HG02623 (cell line): ENCODE measurements around the gene ELAVL1.
"Not testable (repeated sequence)": the region's sequence is repeated elsewhere in the genome, so short reads cannot be mapped to it uniquely, and the experiment has no call there.

Source experiments
- ATAC-seq: cut with Tn5 transposase; IDR thresholded peaks from one replicate; pipeline ENCODE4 v1.9.1; 2021; ENCODE audit warnings: moderate library complexity; ENCODE audit not compliant: unreplicated experiment

ELAVL1 gene

GRCh38 chr19:7943444-7944176 lies 61.8 kb downstream of the ELAVL1 start, which contains the start of gene TIMM44:
Gene TIMM44, minus strand, starts transcription at chr19:7943666. Its CDS starts 15 bp downstream, at chr19:7943651.
- peak; percentile 94 for ATAC-seq

- ATAC-seq: no peak
Observed at GRCh38 chr19:7942981-7943443, 62.4 kb downstream of the ELAVL1 start.

GRCh38 chr19:7941895-7942596 lies 63.4 kb downstream of the ELAVL1 start:
- ATAC-seq: no peak

GRCh38 chr19:7940841-7941240 lies 64.6 kb downstream of the ELAVL1 start:
- ATAC-seq: no peak

DNA sequence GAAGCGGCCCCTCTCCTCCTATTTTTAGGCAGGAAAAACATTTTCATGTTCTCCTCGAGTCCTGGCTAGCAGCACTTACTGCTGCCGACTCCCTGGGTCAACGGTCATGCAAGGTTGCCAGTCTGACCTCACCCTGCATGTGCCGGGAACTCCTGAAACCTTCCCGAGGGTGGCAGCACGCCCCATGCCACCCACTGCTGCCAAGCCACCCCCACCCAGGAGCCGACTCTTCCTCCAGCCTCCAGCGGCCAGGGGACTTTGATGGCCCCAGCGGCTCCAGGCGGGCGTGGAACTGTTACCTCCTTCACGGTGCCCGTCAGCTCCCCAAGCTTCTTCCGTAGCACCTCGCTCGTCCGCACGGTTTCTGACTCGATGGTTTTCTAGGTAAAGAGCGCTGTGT lies 70.7 kb downstream of the ELAVL1 start:
- ATAC-seq: no peak

DNA sequence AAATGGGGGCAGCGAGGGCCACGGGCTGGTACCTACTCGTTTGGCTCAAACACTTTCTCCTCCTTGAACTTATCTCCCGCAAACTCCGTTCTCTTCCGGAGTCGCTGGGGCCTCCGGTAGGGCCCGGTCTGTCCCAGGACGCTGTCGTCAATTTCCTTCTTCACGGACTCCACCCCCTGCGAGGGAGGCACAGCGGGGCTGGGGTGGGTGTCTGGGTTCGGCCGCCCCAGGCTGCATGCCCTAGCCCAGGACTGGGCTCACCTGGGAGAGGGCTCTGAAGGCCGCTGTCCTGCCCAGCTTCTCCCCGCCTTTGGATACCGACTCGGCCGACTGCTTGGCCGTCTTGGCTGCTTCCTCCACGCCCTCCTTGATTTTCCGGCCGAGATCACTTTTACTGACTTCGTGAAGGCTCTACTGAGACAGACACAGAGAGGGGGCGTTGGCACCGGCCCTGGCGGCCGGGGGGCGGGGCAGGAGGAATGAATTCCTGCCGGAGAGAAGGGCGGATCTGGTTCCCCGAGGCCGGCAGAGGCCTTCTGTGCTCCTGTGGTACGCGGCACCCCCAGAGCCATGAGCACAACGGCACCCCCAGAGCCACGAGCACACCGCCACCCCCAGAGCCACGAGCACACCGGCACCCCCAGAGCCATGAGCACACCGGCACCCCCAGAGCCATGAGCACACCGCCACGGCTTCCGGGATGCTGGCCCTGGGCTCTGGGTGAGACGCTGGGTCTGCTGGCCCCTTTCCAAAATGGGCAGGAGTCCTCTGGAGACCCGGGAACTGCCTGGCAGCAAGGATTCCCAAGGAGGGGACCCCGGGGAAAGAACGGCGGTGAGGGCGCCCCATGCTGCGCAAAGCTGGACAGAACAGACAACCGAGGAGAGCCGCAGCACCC lies 71.4 kb downstream of the ELAVL1 start:
- no peak for ATAC-seq

- no peak for ATAC-seq
Observed at GRCh38 chr19:7933411-7933810, 72.0 kb downstream of the ELAVL1 start.

- no peak for ATAC-seq
Observed at GRCh38 chr19:7932930-7933300, 72.5 kb downstream of the ELAVL1 start.

GRCh38 chr19:7932276-7932929 lies 73.0 kb downstream of the ELAVL1 start:
- no peak for ATAC-seq

DNA sequence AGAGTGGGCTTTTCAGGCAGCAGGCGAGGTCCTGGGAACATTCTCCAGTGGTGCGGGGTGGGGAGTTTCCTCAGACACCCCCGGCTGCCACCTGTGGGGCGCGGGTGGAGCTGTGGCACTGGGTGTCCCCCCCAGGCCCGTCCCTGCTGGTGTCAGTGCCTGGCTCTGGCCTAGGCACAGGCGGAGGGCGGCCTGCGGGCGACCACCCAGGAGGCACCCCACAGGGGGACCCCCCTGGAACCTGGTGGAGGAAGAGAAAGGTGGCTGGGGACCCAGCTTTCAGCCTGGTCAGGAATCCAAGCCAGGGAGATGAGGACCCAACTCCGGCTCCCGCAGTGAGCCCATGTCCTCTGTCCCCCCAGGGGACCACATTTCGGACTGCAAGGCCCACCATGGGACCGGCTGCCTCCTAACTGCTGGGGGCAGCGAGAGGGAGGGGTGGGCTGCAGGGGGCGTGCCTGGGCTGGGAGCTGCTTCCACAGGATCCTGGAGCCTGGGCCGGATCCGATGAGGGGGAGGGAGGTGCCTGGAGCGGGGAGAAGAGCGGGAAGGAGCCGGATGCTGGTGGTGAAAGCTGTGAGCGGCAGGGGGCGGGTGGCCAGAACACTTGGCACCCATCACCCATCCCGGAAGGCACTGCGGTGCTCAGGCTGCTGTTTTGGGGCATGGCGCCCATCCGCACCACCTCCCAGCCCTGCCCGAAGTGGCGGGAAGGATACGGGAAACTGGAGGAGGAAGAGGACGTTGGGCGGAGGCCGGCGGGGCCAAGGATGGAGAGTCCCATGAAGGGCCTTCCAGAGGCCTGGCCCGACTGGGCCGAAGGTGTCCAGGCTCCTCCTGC lies 74.0 kb downstream of the ELAVL1 start:
- no peak for ATAC-seq

DNA sequence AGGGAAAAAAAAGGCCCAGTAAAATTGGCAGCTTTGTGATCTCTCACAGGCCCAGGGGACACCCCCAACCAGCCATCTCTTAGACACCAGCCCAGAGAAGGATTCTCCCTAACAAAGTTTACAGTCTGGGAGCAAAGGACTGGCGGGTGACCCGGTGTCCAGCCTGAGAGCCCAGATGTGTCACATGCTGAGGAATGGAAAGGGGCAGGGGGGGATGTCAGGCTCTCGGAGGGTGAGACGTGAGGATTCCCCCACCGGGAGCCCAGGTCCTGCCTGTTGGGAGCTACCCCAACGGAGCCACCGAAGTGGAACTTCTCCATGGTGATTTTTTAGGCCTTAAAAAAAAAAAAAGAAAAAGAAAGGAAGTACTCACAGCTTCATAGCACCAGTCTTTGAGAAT lies 74.7 kb downstream of the ELAVL1 start:
- ATAC-seq: no peak

GRCh38 chr19:7930030-7930429 lies 75.4 kb downstream of the ELAVL1 start:
- not testable (repeated sequence) for ATAC-seq

GRCh38 chr19:7928741-7929701 lies 76.4 kb downstream of the ELAVL1 start:
- ATAC-seq: no peak

- ATAC-seq: no peak
Observed at GRCh38 chr19:7928334-7928706, 77.1 kb downstream of the ELAVL1 start.

GRCh38 chr19:7927605-7928333 lies 77.7 kb downstream of the ELAVL1 start:
- ATAC-seq: no peak

GRCh38 chr19:7926727-7927604 lies 78.5 kb downstream of the ELAVL1 start:
- ATAC-seq: no peak

DNA sequence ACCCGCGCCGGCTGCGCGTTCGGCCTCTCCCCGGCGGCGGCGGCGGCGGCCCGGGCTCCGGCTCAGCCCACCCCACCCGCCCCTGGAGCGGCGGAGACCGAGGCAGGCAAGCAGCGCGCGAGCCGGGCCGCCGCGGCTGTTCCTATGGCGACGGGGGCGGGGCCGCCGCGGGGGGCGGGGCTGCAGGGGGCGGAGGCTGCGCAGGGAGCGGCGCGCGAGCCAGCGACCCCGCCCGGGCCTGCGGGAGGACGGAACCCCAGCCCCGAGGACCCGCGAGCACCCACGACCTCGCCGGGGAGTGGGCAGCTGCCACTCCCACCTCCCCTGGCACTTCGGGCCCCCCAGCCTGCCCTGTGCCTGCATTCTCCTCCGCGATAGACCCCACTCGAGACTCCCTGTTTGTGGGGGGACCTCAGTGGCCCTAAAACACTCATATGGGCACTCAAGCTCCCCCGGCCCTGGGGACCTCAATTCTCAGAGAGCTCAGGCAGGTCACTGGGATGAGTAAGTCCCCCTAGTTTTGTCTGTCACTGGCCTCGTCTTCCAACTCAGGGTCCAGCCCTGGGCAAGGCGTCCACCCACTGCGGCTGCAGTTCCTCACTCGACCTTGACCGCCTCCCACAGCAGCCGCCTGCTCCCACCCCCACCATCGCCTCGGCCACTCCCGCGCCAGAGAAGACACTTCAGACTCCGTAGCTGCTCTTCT lies 79.3 kb downstream of the ELAVL1 start, which contains the start of gene CTXN1:
Gene CTXN1 (minus strand): TSS at position 115 of the 706 bp plus-strand sequence. CDS start 597 bp downstream, outside the sequence.
- ATAC-seq: no peak
